Mesendoderm (in vitro differentiated cells): ENCODE data around the gene KXD1.
A peak's percentile ranks its signal among the peaks of the same experiment; 100 is the strongest.

Source experiments
- DNase-seq: peaks from one replicate; pipeline ENCODE4 v3.0.0; 2013
- H2AK5ac ChIP-seq: 2 replicates; pipeline ENCODE4 v1.6.1; 2013; ENCODE audit warnings: low read length, inconsistent platforms
- H2BK120ac ChIP-seq: 2 replicates; pipeline ENCODE4 v1.6.1; 2013; ENCODE audit warnings: low read depth, mild to moderate bottlenecking, low read length, moderate library complexity, mixed read lengths
- H2BK15ac ChIP-seq: replicated peaks from 2 replicates; pipeline ENCODE4 v1.6.1; 2013; ENCODE audit warnings: low read depth, mild to moderate bottlenecking, moderate library complexity
- H2BK5ac ChIP-seq: 2 replicates; pipeline ENCODE4 v1.6.1; 2013; ENCODE audit warnings: low read length, inconsistent platforms
- H3K18ac ChIP-seq: 2 replicates; pipeline ENCODE4 v1.6.1; 2013; ENCODE audit warnings: mild to moderate bottlenecking, low read length, mixed read lengths
- H3K23ac ChIP-seq: one replicate; pipeline ENCODE4 v1.6.1; 2013; ENCODE audit warnings: low read length
- H3K27ac ChIP-seq: 2 replicates; pipeline ENCODE4 v1.5.1; 2013; ENCODE audit warnings: low read depth, mild to moderate bottlenecking, inconsistent platforms, low read length, moderate library complexity
- H3K27me3 ChIP-seq: 2 replicates; pipeline ENCODE4 v1.6.1; 2013; ENCODE audit warnings: low read length, control low read depth, mild to moderate bottlenecking, inconsistent platforms; ENCODE audit not compliant: insufficient read depth, poor library complexity
- H3K36me3 ChIP-seq: 2 replicates; pipeline ENCODE4 v1.6.1; 2013; ENCODE audit warnings: low read length, inconsistent platforms; ENCODE audit not compliant: control insufficient read depth, insufficient read depth
- H3K4ac ChIP-seq: one replicate; pipeline ENCODE4 v1.6.1; 2013; ENCODE audit warnings: low read depth, mild to moderate bottlenecking, low read length, moderate library complexity
- H3K4me1 ChIP-seq: 2 replicates; pipeline ENCODE4 v1.6.1; 2013; ENCODE audit warnings: low read depth, low read length, inconsistent platforms; ENCODE audit not compliant: control insufficient read depth
- H3K4me2 ChIP-seq: 2 replicates; pipeline ENCODE4 v1.6.1; 2013; ENCODE audit warnings: low read length
- H3K4me3 ChIP-seq: 2 replicates; pipeline ENCODE4 v1.5.1; 2013; ENCODE audit warnings: mild to moderate bottlenecking, low read length
- H3K56ac ChIP-seq: one replicate; pipeline ENCODE4 v1.6.1; 2013; ENCODE audit warnings: low read length
- H3K79me1 ChIP-seq: 2 replicates; pipeline ENCODE4 v1.6.1; 2013; ENCODE audit warnings: low read length, inconsistent platforms
- H3K79me2 ChIP-seq: 2 replicates; pipeline ENCODE4 v1.6.1; 2013; ENCODE audit warnings: mild to moderate bottlenecking, low read length; ENCODE audit not compliant: control insufficient read depth, insufficient read depth
- H3K9ac ChIP-seq: 2 replicates; pipeline ENCODE4 v1.6.1; 2013; ENCODE audit warnings: low read length, inconsistent platforms
- H4K5ac ChIP-seq: one replicate; pipeline ENCODE4 v1.6.1; 2013; ENCODE audit warnings: low read length
- H4K8ac ChIP-seq: one replicate; pipeline ENCODE4 v1.6.1; 2013; ENCODE audit warnings: low read depth, mild to moderate bottlenecking, control low read depth, low read length, moderate library complexity
- WGBS: extraction: QIAGEN DNeasy Blood & Tissue Kit; methylation state at CpG from one replicate; pipeline ENCODE4 v1.1.7; 2013; ENCODE audit warnings: low lambda C conversion rate, missing lambda C conversion rate; ENCODE audit not compliant: insufficient coverage; ENCODE audit errors: extremely low coverage; 5-methylcytosine and 5-hydroxymethylcytosine counted together

Gene KXD1

DNA sequence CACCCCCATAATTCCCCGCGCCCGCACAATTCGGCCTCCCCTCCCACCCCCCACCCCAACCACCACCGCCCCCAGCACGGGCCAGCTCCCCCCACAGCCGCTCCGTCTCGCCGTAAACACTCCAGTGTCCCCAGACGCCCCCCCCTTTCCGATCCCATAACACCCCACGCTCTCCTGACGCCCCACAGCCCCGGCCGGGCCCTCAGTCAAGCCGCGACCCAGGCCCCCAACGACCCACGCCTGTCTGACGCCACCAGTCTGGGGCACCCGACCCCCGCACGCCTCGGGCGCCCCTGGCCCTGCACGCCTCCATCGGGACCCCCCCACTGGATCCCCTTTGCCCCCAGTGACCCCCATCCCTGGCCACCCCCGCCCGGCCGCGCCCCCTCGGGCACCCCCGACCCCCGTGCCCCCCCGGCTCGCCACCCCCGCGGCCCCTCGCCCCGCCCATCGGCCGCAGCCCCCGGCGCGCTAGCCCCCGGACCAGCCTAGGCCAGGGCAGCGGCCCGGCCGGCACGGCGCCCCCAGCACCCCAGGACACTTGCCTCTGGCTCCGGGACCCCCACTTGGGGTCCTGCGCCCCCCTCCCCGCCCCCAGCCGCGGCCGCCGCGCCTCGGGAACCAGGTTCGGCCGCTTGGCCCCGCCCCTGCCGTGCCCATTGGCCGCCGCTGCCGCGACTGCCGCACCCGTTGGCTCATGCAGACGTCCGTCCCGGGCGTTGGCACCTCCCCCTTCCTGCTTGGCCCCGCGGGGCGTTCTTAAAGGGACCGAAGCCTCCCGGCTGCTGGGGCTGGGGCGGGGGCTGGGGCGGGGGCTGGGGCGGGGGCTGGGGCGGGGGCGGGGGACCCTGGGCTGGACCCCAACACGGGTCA lies 14.5 kb upstream of the KXD1 start, which contains the start of gene FKBP8:
Gene FKBP8 (minus strand): TSS at position 633 of the 873 bp plus-strand sequence. CDS start 1,603 bp downstream, outside the sequence.
- no peak within 1 kb of the TSS for H4K5ac ChIP-seq
- H3K79me2 ChIP-seq, result peaks cover 6% of the 10 kb centered on the region
- no peak within 1 kb of the TSS for H2BK120ac ChIP-seq
- peak within 1 kb of the TSS; percentile 74 for H3K23ac ChIP-seq
- H2BK5ac ChIP-seq, result peak within 1 kb of the TSS; percentile 9
- H3K4ac ChIP-seq, result peak within 1 kb of the TSS; percentile 79
- H3K4me2 ChIP-seq, result peak within 1 kb of the TSS; percentile 76
- peak within 1 kb of the TSS; percentile 80 for H3K4me3 ChIP-seq
- peak within 1 kb of the TSS; percentile 97 for H3K18ac ChIP-seq
- no peak within 1 kb of the TSS for H2BK15ac ChIP-seq
- H3K56ac ChIP-seq, result peak within 1 kb of the TSS; percentile 91
- peak within 1 kb of the TSS; percentile 48 for H2AK5ac ChIP-seq
- peaks cover 8% of the 10 kb centered on the region for H3K36me3 ChIP-seq
- no peaks in the 10 kb centered on the region for H3K27me3 ChIP-seq
- peak within 1 kb of the TSS; percentile 14 for H4K8ac ChIP-seq
- peak; percentile 89 for DNase-seq
- peak within 1 kb of the TSS; percentile 48 for H3K27ac ChIP-seq
- H3K4me1 ChIP-seq, result no peaks in the 10 kb centered on the region
- no CpG with 5 or more reads among the region's 86 CpGs for WGBS
- H3K79me1 ChIP-seq, result peaks cover 11% of the 10 kb centered on the region
- peak within 1 kb of the TSS; percentile 85 for H3K9ac ChIP-seq

DNA sequence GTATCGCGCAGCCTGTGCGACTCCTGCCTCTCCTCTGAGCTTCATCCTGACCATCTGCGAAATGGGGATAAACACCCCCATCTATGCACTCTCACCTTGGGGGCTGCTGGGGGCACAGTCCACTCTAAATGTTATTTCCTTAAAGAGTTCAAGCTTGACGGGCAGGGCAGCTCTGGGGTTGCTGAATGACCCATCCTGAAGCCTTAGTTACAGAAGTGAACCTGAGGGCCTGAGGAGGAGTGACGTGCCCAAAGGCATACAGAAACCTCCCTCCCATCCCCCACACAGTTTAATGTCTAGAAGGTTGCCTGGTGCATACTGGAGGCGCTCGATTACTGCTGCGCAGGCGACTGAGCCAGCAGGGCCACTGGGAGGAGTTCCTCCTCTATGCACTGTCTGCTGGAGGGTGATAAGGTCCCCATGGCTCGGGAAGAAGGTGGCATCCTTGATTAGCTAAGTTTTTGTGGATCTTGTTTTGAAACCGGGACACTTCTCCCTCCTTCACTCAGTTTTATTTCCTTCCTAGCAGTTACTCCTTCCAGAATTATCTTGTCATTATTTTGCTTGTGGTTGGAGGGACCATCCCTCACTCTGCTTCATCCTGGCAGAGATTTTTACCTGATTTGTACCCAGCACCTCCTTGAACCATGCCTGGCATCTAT lies 13.7 kb upstream of the KXD1 start:
- Histone ChIP-seq H3K4ac (peak overlapping the region; percentile 70), H3K4me2 (peak overlapping the region; percentile 70), H3K27ac (peak overlapping the region; percentile 35), H3K27me3 (no peaks in the 10 kb centered on the region), H2BK5ac (peak overlapping the region; percentile 9), H3K18ac (peak overlapping the region; percentile 71), H3K79me2 (peaks cover 6% of the 10 kb centered on the region), H3K56ac (peak overlapping the region; percentile 80), H4K5ac (no peak overlapping the region), H3K79me1 (peaks cover 11% of the 10 kb centered on the region), H3K9ac (peak overlapping the region; percentile 62), H2AK5ac (no peak overlapping the region), H2BK120ac (no peak overlapping the region), H4K8ac (no peak overlapping the region), H3K4me1 (no peaks in the 10 kb centered on the region), H3K4me3 (peak overlapping the region; percentile 3), H2BK15ac (no peak overlapping the region), H3K23ac (no peak overlapping the region), H3K36me3 (peaks cover 8% of the 10 kb centered on the region)
- DNase-seq, result peak; percentile 91
- WGBS, result no CpG with 5 or more reads among the region's 12 CpGs

DNA sequence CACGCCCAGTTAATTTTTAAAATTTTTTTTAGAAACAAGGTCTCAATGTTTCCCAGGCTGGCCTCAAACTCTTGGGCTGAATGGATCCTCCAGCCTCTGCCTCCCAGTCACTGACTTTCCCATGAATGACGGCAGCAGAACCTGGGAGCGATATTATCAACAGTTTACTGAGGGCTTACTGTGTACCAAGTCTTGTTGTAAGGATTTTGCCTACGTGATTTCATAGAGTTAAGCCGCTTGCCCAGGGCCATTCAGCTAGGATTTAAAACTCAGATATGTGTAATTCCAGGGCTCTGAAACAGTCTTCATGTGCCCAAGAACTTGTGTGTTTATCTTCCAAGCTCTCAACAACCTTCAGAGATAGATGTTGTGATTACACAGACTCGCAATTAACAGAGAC lies 6.0 kb upstream of the KXD1 start:
- WGBS, result no CpG with 5 or more reads among the region's 6 CpGs
- Histone ChIP-seq H3K4me3 (no peak overlapping the region), H3K9ac (no peak overlapping the region), H3K79me1 (no peaks in the 10 kb centered on the region), H2BK5ac (no peak overlapping the region), H3K23ac (no peak overlapping the region), H3K4me1 (no peaks in the 10 kb centered on the region), H3K4ac (no peak overlapping the region), H3K36me3 (no peaks in the 10 kb centered on the region), H3K79me2 (no peaks in the 10 kb centered on the region), H3K27ac (no peak overlapping the region), H4K8ac (no peak overlapping the region), H3K18ac (no peak overlapping the region), H2BK15ac (no peak overlapping the region), H2BK120ac (no peak overlapping the region), H3K27me3 (no peaks in the 10 kb centered on the region), H3K56ac (peak overlapping the region; percentile 34), H2AK5ac (no peak overlapping the region), H3K4me2 (no peak overlapping the region), H4K5ac (no peak overlapping the region)
- DNase-seq, result no peak

DNA sequence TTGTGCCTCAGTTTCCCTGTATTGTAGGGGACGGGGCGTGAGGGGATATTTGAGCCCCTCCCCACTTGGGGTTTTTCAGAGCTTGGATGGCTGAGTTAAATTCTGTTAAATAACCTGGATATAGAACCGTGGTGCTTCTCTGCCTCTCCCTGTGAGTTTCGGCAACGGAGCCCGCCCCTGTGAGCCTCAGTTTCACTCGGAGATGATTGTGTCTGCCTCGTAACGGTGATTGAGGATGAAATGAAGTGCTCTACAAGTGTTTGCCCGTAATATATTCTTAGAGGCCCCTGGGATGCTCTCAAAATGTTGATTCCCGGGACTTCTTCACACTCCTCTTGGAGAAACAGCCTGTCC lies 509 bp downstream of the KXD1 start:
- peak overlapping the region; percentile 82 for H3K56ac ChIP-seq
- no peak overlapping the region for H4K5ac ChIP-seq
- peak overlapping the region; percentile 72 for H3K18ac ChIP-seq
- peak overlapping the region; percentile 88 for H3K4ac ChIP-seq
- WGBS, result no CpG with 5 or more reads among the region's 11 CpGs
- no peak overlapping the region for H2BK15ac ChIP-seq
- DNase-seq, result no peak
- H3K23ac ChIP-seq, result no peak overlapping the region
- H4K8ac ChIP-seq, result no peak overlapping the region
- H2AK5ac ChIP-seq, result no peak overlapping the region
- no peak overlapping the region for H2BK5ac ChIP-seq
- H3K4me1 ChIP-seq, result peaks cover 1% of the 10 kb centered on the region
- H3K9ac ChIP-seq, result peak overlapping the region; percentile 72
- H3K4me3 ChIP-seq, result peak overlapping the region; percentile 87
- peaks cover 2% of the 10 kb centered on the region for H3K36me3 ChIP-seq
- peaks cover 12% of the 10 kb centered on the region for H3K79me1 ChIP-seq
- peaks cover 16% of the 10 kb centered on the region for H3K79me2 ChIP-seq
- no peak overlapping the region for H2BK120ac ChIP-seq
- H3K27me3 ChIP-seq, result no peaks in the 10 kb centered on the region
- H3K4me2 ChIP-seq, result peak overlapping the region; percentile 40
- no peak overlapping the region for H3K27ac ChIP-seq

DNA sequence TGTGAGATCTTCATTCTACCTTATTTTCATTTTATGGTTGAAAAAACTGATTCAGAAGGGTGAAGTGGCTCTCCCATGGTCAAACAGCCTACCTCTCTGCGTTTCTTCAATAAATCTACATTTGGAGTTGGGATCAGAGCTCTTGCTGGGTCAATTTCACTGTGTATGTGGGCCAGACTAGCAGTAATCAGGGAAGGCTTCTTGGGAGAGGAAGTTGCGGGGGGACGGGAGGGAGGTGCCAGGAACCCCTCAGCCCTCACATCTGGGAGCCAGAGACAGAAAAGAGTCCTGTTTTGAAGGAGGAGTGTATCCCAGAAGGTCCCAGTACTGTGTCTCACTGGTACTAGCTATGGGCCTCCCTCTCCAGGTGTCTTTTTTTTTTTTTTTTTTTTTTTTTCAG lies 934 bp downstream of the KXD1 start:
- DNase-seq, result no peak
- H3K27ac ChIP-seq, result no peak overlapping the region
- WGBS, result no CpG with 5 or more reads among the region's 3 CpGs

More for the DNA sequence above, 934 bp downstream of the KXD1 start:
- Histone ChIP-seq H2AK5ac (peak overlapping the region; percentile 14), H3K4me3 (peak overlapping the region; percentile 87), H3K27me3 (no peaks in the 10 kb centered on the region), H3K79me2 (peaks cover 16% of the 10 kb centered on the region), H3K23ac (no peak overlapping the region), H2BK15ac (no peak overlapping the region), H3K36me3 (peaks cover 2% of the 10 kb centered on the region), H3K4me2 (peak overlapping the region; percentile 40), H3K56ac (peak overlapping the region; percentile 82), H3K18ac (no peak overlapping the region), H2BK120ac (no peak overlapping the region), H4K8ac (no peak overlapping the region), H3K9ac (peak overlapping the region; percentile 72), H3K4ac (no peak overlapping the region), H3K79me1 (peaks cover 12% of the 10 kb centered on the region), H3K4me1 (peaks cover 1% of the 10 kb centered on the region), H4K5ac (no peak overlapping the region), H2BK5ac (no peak overlapping the region)
